ENCODE data around the gene INSYN2A. TPM values are rescaled to one million over a fixed set of nuclear protein-coding genes. Genes with fewer than 3 reads are reported as not detected.

Gene INSYN2A
- total and polyA plus RNA-seq, 2 experiments from 2014 or later: 0.43 to 0.54 TPM

GRCh38 chr10:127242914-127243313, 46.5 kb upstream of the INSYN2A start:
- no peaks in the 10 kb centered on the region for H3K9me3 ChIP-seq (ENCODE audit: low read depth)
- H3K4me2 ChIP-seq (ENCODE audit: unreplicated experiment): no peak overlapping the region
- no peaks in the 10 kb centered on the region for H3K27me3 ChIP-seq (replicated peaks; ENCODE audit: insufficient read depth)
- in situ Hi-C loops (cut with MboI): no loop called here
- H3K9ac ChIP-seq: no peak overlapping the region
- H3K9me2 ChIP-seq (ENCODE audit: insufficient read depth): no peaks in the 10 kb centered on the region
- H3F3A ChIP-seq (ENCODE audit: insufficient read depth): no peaks in the 10 kb centered on the region
- no peak overlapping the region for H3K27ac ChIP-seq
- no peaks in the 10 kb centered on the region for H3K36me3 ChIP-seq (ENCODE audit: low read depth)
- no peak overlapping the region for H3K4me3 ChIP-seq
- H3K79me2 ChIP-seq (ENCODE audit: insufficient read depth): no peaks in the 10 kb centered on the region
- WGBS, 2 experiments (ENCODE audit: low coverage in 1 of 2, low lambda C conversion rate in 2 of 2, missing lambda C conversion rate in 2 of 2): 68 to 69% methylated on average over 3 of the region's 3 CpGs
- no peaks in the 10 kb centered on the region for H3K4me1 ChIP-seq (ENCODE audit: insufficient read depth)
- DNase-seq: no peak
- H2AFZ ChIP-seq: no peak overlapping the region
- TF ChIP-seq EZH2 (IDR thresholded peaks at IDR 0.05; ENCODE audit: insufficient read depth, poor library complexity, severe bottlenecking): no peak
- TF ChIP-seq EZH2phosphoT487 (IDR thresholded peaks at IDR 0.05; ENCODE audit: insufficient read depth, low read depth): no peak
- H4K20me1 ChIP-seq (ENCODE audit: insufficient read depth): no peaks in the 10 kb centered on the region; the same call in 1 of the 2 replicates

- Histone ChIP-seq H3K4me2 (ENCODE audit: unreplicated experiment) (no peak overlapping the region), H3K4me3 (no peak overlapping the region), H3K9me2 (ENCODE audit: insufficient read depth) (no peaks in the 10 kb centered on the region), H3K9me3 (ENCODE audit: low read depth) (no peaks in the 10 kb centered on the region), H3K27me3 (replicated peaks; ENCODE audit: insufficient read depth) (no peaks in the 10 kb centered on the region), H3K36me3 (ENCODE audit: low read depth) (0 out of 2 replicates have a peak, but pooled peaks cover 2% of the 10 kb centered on the region), H3F3A (ENCODE audit: insufficient read depth) (no peaks in the 10 kb centered on the region), H3K27ac (no peak overlapping the region), H3K79me2 (ENCODE audit: insufficient read depth) (no peaks in the 10 kb centered on the region), H2AFZ (no peak overlapping the region), H3K9ac (no peak overlapping the region), H4K20me1 (ENCODE audit: insufficient read depth) (no peaks in the 10 kb centered on the region), H3K4me1 (ENCODE audit: insufficient read depth) (no peaks in the 10 kb centered on the region)
- no peak for TF ChIP-seq EZH2 (IDR thresholded peaks at IDR 0.05; ENCODE audit: insufficient read depth, poor library complexity, severe bottlenecking)
- no peak for TF ChIP-seq EZH2phosphoT487 (IDR thresholded peaks at IDR 0.05; ENCODE audit: insufficient read depth, low read depth)
- in situ Hi-C loops (cut with MboI): no loop called here
- DNase-seq: no peak
- 78 to 81% methylated on average over 3 of the region's 3 CpGs for WGBS, 2 experiments (ENCODE audit: low coverage in 1 of 2, low lambda C conversion rate in 2 of 2, missing lambda C conversion rate in 2 of 2)
Measured at GRCh38 chr10:127236266-127236665, 39.9 kb upstream of the INSYN2A start.

DNA sequence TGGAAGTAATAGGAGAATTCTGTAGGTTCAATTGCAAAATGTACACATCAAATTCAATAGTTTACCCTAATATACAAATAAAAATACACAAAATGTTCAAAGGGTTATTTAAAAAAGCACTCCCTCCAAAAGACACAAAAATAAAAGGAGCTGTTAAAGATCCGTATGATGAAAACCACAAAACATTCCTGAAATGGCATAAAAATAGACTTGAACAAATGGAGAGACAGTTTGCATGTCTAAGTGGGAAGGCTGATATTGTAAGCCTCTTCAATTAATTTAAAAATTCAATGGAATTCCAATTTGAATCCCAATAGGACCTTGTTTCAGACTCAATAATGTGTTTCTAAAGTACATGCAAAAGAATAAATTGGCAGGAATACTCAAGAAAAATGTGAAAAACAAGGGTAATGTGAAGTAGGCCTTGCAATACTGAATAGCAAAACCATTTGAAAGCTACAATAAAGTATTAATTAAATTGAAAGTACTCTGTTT, 38.0 kb upstream of the INSYN2A start:
- H3F3A ChIP-seq (ENCODE audit: insufficient read depth): no peaks in the 10 kb centered on the region
- no peaks in the 10 kb centered on the region for H3K79me2 ChIP-seq (ENCODE audit: insufficient read depth)
- H3K9ac ChIP-seq: no peak overlapping the region
- 64 to 83% methylated on average over 1 of the region's 1 CpG for WGBS, 2 experiments (ENCODE audit: low coverage in 1 of 2, low lambda C conversion rate in 2 of 2, missing lambda C conversion rate in 2 of 2)
- no peaks in the 10 kb centered on the region for H3K9me3 ChIP-seq (ENCODE audit: low read depth)
- H2AFZ ChIP-seq: no peak overlapping the region
- no peaks in the 10 kb centered on the region for H3K27me3 ChIP-seq (replicated peaks; ENCODE audit: insufficient read depth)
- no peaks in the 10 kb centered on the region for H3K9me2 ChIP-seq (ENCODE audit: insufficient read depth)
- H3K4me1 ChIP-seq (ENCODE audit: insufficient read depth): no peaks in the 10 kb centered on the region
- H3K4me3 ChIP-seq: no peak overlapping the region
- 0 out of 2 replicates have a peak, but pooled peaks cover 2% of the 10 kb centered on the region for H3K36me3 ChIP-seq (ENCODE audit: low read depth)
- no peak overlapping the region for H3K27ac ChIP-seq
- no peak overlapping the region for H3K4me2 ChIP-seq (ENCODE audit: unreplicated experiment)
- no peak for TF ChIP-seq EZH2 (IDR thresholded peaks at IDR 0.05; ENCODE audit: insufficient read depth, poor library complexity, severe bottlenecking)
- no peak for TF ChIP-seq EZH2phosphoT487 (IDR thresholded peaks at IDR 0.05; ENCODE audit: insufficient read depth, low read depth)
- no peak for DNase-seq
- peaks cover 5% of the 10 kb centered on the region; the same call in 1 of the 2 replicates for H4K20me1 ChIP-seq (ENCODE audit: insufficient read depth)
- in situ Hi-C loops (cut with MboI): no loop called here

- in situ Hi-C loops (cut with MboI): no loop called here
- H3K4me1 ChIP-seq (ENCODE audit: insufficient read depth): peaks cover 5% of the 10 kb centered on the region; the same call in 1 of the 2 replicates
- no peaks in the 10 kb centered on the region for H3K79me2 ChIP-seq (ENCODE audit: insufficient read depth)
- no peak overlapping the region for H3K27ac ChIP-seq
- no peaks in the 10 kb centered on the region for H3K36me3 ChIP-seq (ENCODE audit: low read depth)
- no peaks in the 10 kb centered on the region for H3F3A ChIP-seq (ENCODE audit: insufficient read depth)
- no peaks in the 10 kb centered on the region for H3K27me3 ChIP-seq (replicated peaks; ENCODE audit: insufficient read depth)
- H2AFZ ChIP-seq: no peak overlapping the region
- peak overlapping the region; percentile 1 for H3K4me2 ChIP-seq (ENCODE audit: unreplicated experiment)
- peak; percentile 62 for DNase-seq
- no peaks in the 10 kb centered on the region for H3K9me3 ChIP-seq (ENCODE audit: low read depth)
- no peak overlapping the region for H3K4me3 ChIP-seq
- H3K9me2 ChIP-seq (ENCODE audit: insufficient read depth): no peaks in the 10 kb centered on the region
- TF ChIP-seq EZH2 (IDR thresholded peaks at IDR 0.05; ENCODE audit: insufficient read depth, poor library complexity, severe bottlenecking) (no peak), EZH2phosphoT487 (IDR thresholded peaks at IDR 0.05; ENCODE audit: insufficient read depth, low read depth) (no peak)
- WGBS, 2 experiments (ENCODE audit: low coverage in 1 of 2, low lambda C conversion rate in 2 of 2, missing lambda C conversion rate in 2 of 2): 26 to 28% methylated on average over 12 of the region's 12 CpGs
- H3K9ac ChIP-seq: no peak overlapping the region
- H4K20me1 ChIP-seq (ENCODE audit: insufficient read depth): peaks cover 5% of the 10 kb centered on the region; the same call in 1 of the 2 replicates
Measured at GRCh38 chr10:127228195-127228787, 31.9 kb upstream of the INSYN2A start.
